SK-N-DZ (cell line): ENCODE data around the gene PRRT1.

Experiments
- small RNA-seq, 2 experiments: library from RNA; depleted of rRNA; stranded (forward); fragments of <200 nt; gene quantifications; one replicate each; pipeline ENCODE3, GENCODE V24; 2014

PRRT1 gene

Small RNA genes within 50 kb of the gene (small RNA-seq; reads per million reads assigned to genes)
- gene AL662884.1 = 0 reads per million in 2 experiments
- gene MIR6833 = 0 reads per million in 2 experiments
